Upper lobe of left lung (tissue), 4 donors: ENCODE data around the gene WDR49.

Experiments
- CTCF ChIP-seq, 6 experiments: fragments of 450-650 bp in 4 of 6; fragments of 200-600 bp in 2 of 6; sonication (generic) in 2 of 6; IDR thresholded peaks; one replicate each; pipeline ENCODE4 v1.5.1; 2016 to 2019; ENCODE audit warnings: antibody characterized with exemption in 6 of 6
- POLR2A ChIP-seq, 4 donors: fragments of 450-650 bp; IDR thresholded peaks; one replicate each; pipeline ENCODE4 v1.5.1; 2016 to 2017; ENCODE audit warnings: antibody characterized with exemption in 4 of 4, mild to moderate bottlenecking in 2 of 4
- POLR2AphosphoS5 ChIP-seq, 2 donors: sonication (generic); formaldehyde crosslinking; IDR thresholded peaks; one replicate each; pipeline ENCODE4 v1.5.1; 2017; ENCODE audit warnings: antibody characterized with exemption in 2 of 2

- TF ChIP-seq CTCF (IDR thresholded peaks at IDR 0.05), result peak; percentile 54 to 79 (median 64)
- no peak for TF ChIP-seq POLR2A (IDR thresholded peaks at IDR 0.05)
- no peak for TF ChIP-seq POLR2AphosphoS5 (IDR thresholded peaks at IDR 0.05)
These were observed 30.7 kb upstream of the WDR49 start for GRCh38 chr3:167684388-167684993.
